ENCODE data around the gene C15orf61. TPM values are rescaled to one million over a fixed set of nuclear protein-coding genes. Genes with fewer than 3 reads are reported as not detected.
A peak's percentile ranks its signal among the peaks of the same experiment; 100 is the strongest.

The C15orf61 gene
- total and polyA plus RNA-seq, 12 donors = 2.7 to 15.0 (median 10.9) TPM

DNA sequence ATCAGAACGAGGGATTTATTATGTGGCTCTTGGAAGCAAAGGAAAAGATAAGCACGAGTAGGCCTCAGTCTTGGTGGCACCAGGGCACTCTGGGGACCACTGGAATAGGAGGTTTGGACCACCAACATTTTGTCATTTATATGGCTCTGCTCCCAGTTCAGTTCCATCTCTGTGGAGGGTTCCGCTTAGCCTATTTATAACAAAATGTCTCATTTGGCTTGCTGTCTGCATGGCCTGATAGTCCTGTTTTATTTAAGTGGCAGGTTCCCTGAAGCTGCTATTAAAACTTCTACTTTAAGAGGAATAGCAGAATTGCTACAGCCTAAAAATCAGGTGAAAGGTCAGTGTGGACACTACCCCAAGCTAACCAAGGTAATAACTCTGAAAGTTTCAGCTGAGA, 48.7 kb downstream of the C15orf61 start:
- peaks cover 0 to 22% (median 11%) of the 10 kb centered on the region in 9 donors for H3K4me1 ChIP-seq
- peaks cover 0 to 16% (median 0%) of the 10 kb centered on the region in 9 donors for H3K36me3 ChIP-seq
- no peak for DNase-seq
- no peak overlapping the region for H3K4me3 ChIP-seq
- H3K27ac ChIP-seq = peak overlapping the region in 8 of 10 donors; percentile 2 to 68 (median 51)
- no peaks in the 10 kb centered on the region for H3K27me3 ChIP-seq
- peak in 6 of 8 donors; percentile 47 to 86 (median 64) for ATAC-seq
- H3K9me3 ChIP-seq = no peaks in the 10 kb centered on the region
- intact Hi-C loops (cut with DNase I) = no loop called here
- WGBS, 2 donors = 35 to 56% methylated on average over 3 of the region's 3 CpGs
- TF ChIP-seq, protein P1, sequence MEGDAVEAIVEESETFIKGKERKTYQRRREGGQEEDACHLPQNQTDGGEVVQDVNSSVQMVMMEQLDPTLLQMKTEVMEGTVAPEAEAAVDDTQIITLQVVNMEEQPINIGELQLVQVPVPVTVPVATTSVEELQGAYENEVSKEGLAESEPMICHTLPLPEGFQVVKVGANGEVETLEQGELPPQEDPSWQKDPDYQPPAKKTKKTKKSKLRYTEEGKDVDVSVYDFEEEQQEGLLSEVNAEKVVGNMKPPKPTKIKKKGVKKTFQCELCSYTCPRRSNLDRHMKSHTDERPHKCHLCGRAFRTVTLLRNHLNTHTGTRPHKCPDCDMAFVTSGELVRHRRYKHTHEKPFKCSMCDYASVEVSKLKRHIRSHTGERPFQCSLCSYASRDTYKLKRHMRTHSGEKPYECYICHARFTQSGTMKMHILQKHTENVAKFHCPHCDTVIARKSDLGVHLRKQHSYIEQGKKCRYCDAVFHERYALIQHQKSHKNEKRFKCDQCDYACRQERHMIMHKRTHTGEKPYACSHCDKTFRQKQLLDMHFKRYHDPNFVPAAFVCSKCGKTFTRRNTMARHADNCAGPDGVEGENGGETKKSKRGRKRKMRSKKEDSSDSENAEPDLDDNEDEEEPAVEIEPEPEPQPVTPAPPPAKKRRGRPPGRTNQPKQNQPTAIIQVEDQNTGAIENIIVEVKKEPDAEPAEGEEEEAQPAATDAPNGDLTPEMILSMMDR (IDR thresholded peaks at IDR 0.05) = no peak

DNA sequence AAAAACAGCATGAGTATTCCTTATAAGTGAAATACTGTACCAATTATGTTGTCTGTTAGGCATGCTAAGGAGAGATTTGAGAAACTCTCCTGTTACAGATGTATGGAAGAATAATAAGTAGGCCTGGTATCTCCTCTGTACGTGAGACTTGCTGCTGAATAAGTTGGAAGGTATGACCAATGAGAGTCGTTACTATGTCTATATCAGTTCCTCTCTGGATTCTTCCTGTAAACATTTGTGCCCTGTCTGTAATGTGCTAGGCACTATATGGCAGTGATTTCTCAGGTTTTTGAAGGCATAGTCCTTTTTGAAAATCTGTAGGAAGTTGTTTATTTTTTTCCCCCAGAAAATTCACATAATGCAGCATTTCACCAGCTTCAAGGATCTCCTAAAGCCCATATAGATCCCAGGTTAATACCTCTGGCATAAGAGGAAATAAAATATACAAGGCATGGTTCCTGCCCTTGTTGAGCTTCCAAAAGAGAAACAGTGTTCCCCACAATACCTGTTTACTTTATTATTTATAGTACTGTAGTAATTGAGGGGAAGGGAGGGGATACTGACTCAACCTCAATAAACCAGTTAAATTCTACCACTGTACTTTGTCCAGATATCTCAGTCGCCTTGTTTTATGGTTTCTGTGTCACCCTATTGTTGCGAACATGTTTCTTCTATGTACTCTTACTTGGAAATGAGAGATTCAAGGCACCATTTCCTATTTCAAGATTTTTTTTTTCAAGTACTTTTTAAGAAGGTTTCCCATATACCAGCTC, 50.1 kb downstream of the C15orf61 start:
- Histone ChIP-seq H3K9me3 (no peaks in the 10 kb centered on the region), H3K4me3 (no peak overlapping the region), H3K36me3 (peaks cover 0 to 16% (median 0%) of the 10 kb centered on the region in 9 donors), H3K27me3 (no peaks in the 10 kb centered on the region), H3K4me1 (peaks cover 0 to 22% (median 11%) of the 10 kb centered on the region in 9 donors), H3K27ac (peak overlapping the region in 1 of 10 donors; percentile 68)
- intact Hi-C loops (cut with DNase I) = no loop called here
- ATAC-seq (no peak), DNase-seq (no peak)
- TF ChIP-seq, protein P1 (IDR thresholded peaks at IDR 0.05) = no peak
- 94 to 95% methylated on average over 4 of the region's 4 CpGs for WGBS, 2 donors

DNA sequence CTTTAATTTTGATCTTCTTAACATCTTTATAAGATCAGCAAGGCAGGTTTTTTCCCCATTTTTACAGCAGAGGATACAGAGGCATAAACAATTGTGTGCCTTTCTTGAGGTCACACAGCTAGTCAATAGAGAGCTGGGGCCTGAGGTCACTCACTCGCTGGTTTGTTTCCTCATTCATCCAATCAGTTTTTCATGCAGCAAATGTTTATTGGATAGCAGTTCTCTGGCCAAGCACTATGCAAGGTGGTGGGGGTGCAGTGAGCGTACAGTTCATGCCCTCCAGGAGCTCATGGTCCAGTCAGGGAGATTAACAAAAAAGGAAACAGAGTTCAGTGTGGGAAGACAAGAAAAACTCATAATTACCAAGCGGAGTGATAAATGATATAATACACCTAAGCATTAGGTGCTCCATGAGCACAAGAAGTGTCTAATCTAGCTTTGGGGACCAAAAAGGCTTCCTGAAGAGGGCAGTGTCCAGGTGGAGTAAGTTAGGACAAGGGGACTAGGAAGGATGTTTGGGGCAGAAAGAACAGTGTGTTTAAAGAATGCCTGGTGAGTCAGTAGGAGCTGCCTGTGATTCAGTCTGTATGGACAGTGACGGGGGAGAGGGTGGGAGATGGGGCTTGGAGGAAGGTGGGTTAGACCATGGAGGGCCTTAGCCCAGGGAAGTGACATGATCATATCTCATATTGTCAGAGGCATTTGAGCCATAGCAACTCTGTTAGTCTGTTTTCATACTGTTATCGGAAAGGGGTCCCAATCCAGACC, 50.9 kb downstream of the C15orf61 start:
- intact Hi-C loops (cut with DNase I) = no loop called here
- H3K27ac ChIP-seq = no peak overlapping the region
- no peak for DNase-seq
- H3K4me3 ChIP-seq = no peak overlapping the region
- no peaks in the 10 kb centered on the region for H3K27me3 ChIP-seq
- peaks cover 0 to 22% (median 11%) of the 10 kb centered on the region in 9 donors for H3K4me1 ChIP-seq
- ATAC-seq = no peak
- 96 to 98% methylated on average over 5 of the region's 5 CpGs for WGBS, 2 donors
- peaks cover 0 to 16% (median 0%) of the 10 kb centered on the region in 9 donors for H3K36me3 ChIP-seq
- TF ChIP-seq, protein P1 (IDR thresholded peaks at IDR 0.05) = no peak
- no peaks in the 10 kb centered on the region for H3K9me3 ChIP-seq

DNA sequence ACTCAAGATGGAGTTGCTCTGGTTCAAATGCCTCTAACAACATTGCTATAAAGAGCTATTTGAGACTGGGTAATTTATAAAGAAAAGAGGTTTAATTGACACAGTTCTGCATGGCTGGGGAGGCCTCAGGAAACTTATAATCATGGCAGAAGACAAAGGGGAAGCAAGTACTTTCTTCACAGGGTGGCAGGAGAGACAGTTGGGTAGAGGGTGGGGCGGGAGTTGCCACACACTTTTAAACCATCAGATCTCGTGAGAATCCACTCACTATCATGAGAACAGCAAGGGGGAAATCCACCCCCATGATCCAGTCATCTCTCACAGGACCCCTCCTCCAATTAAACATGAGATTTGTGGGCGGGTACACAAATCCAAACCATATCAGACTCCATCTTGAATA, 52.3 kb downstream of the C15orf61 start:
- H3K9me3 ChIP-seq = no peaks in the 10 kb centered on the region
- H3K27ac ChIP-seq = no peak overlapping the region
- H3K4me3 ChIP-seq = no peak overlapping the region
- 95% methylated on average over 3 of the region's 3 CpGs for WGBS, 2 donors
- ATAC-seq = no peak
- H3K4me1 ChIP-seq = peaks cover 0 to 22% (median 11%) of the 10 kb centered on the region in 9 donors
- DNase-seq = no peak
- intact Hi-C loops (cut with DNase I) = no loop called here
- H3K36me3 ChIP-seq = peaks cover 0 to 16% (median 0%) of the 10 kb centered on the region in 9 donors
- no peaks in the 10 kb centered on the region for H3K27me3 ChIP-seq
- TF ChIP-seq, protein P1 (IDR thresholded peaks at IDR 0.05) = no peak

Measured in heart right ventricle (tissue), 16 donors.